ENCODE data around the gene PTGES2.
A peak's percentile ranks its signal among the peaks of the same experiment; 100 is the strongest.

PTGES2 gene

DNA sequence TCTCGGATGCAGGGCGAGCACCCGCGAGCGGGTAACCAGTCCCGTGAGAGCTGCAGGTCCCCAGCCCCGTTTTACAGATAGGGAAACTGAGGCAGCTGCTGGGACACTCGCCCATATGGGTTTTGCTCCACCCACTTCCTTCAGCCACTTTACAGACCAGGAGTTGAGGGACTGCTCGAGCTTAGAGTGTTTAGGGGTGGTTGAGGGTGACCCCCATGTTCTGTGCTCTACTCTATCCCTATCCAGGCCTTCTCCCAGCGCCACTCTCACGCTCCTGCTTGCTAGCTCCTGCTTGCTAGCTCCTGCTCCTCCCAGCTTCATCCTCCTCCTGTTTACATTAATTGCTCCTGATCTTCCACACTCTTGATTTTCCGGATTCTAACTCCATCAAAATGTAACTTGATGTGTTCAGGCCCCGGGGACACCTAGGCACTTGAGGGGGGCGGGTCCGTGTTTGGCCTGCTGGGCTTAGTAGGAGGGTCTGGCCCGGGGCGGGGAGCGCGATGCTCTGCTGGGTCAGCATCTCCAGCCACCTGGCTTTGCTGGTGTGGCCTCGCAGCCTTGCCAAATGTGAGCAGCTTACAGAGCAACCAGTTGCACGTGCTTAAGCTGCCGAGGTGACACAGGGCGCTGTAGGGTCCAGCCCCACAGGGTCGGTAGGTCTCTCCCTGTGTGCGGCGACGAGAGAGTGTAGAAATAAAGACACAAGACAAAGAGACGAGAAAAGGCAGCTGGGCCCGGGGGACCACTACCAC, 1.5 kb upstream of the PTGES2 start:
- no peak for TF ChIP-seq Cebpa-rat (IDR thresholded peaks at IDR 0.05)
- Histone ChIP-seq H3K36me3 (peaks cover 7 to 9% (median 8%) of the 10 kb centered on the region in 11 experiments), H3K4me3 (peak overlapping the region; percentile 78 to 99 (median 94)), H3K4me2 (peak overlapping the region; percentile 85 to 100 (median 96)), H4K20me1 (peaks cover 19 to 28% (median 23%) of the 10 kb centered on the region in 11 experiments; a peak in 20 of 22 replicates), H3K9ac (peak overlapping the region; percentile 88 to 96 (median 93)), H3K27ac (peak overlapping the region; percentile 90 to 98 (median 96); a peak in 20 of 22 replicates), H3K4me1 (peaks cover 34 to 41% (median 35%) of the 10 kb centered on the region in 10 experiments), H3K27me3 (peaks cover 26 to 35% (median 31%) of the 10 kb centered on the region in 11 experiments), H3K9me3 (replicated peaks in 1 of 11) (peaks cover 0 to 9% (median 0%) of the 10 kb centered on the region in 11 experiments; a peak in 4 of 22 replicates)

DNA sequence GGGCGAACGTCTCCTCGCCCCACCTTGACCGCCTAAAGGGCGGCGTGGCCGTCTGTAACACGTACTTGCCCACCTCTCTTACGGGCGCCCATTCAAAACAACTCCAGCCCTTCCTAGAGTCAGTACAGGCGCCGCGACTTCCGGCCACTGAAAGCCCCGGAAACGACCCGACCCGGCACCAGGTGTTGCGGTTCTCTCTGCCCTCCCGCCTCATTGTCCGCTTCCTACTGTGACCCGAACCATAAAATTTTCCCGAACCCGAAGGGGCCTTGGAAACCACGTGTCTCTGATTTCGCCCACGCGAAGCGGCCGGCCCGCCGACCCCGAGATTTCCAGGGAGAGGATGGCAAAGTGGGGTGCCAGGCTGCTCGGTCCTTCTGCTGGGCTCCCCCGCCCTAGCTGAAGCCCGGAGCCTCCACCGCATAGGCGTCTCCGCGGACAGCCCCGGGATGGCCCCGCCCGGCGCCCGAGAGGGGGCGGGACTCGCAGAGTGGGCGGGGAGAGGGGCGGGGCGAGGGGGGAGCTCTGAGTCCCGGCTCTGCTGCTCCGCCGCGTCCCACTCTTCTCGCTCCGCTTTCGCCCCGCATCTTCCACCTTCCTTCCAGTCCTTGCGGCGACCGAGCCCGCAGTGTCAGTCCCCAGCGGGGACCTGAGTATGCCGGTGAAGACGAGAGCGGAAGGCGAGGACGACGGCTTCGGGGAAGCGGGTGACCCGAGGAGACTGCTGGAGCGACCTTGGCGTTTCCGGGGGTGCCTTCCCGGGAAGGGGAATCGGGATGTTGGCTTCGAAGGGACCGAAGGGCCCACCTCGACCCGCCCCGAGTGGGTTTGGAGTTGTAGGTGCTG, 684 bp upstream of the PTGES2 start:
- Histone ChIP-seq H3K9me3 (replicated peaks in 1 of 11) (peaks cover 0 to 9% (median 0%) of the 10 kb centered on the region in 11 experiments; a peak in 3 of 22 replicates), H4K20me1 (peaks cover 19 to 36% (median 31%) of the 10 kb centered on the region in 11 experiments; a peak in 20 of 22 replicates), H3K4me1 (peaks cover 34 to 41% (median 36%) of the 10 kb centered on the region in 10 experiments), H3K27ac (peak overlapping the region; percentile 90 to 98 (median 96)), H3K4me3 (peak overlapping the region; percentile 78 to 99 (median 94)), H3K9ac (peak overlapping the region; percentile 88 to 96 (median 93)), H3K36me3 (peaks cover 15 to 17% (median 16%) of the 10 kb centered on the region in 11 experiments), H3K4me2 (peak overlapping the region; percentile 85 to 100 (median 96)), H3K27me3 (peaks cover 18 to 27% (median 23%) of the 10 kb centered on the region in 11 experiments)
- TF ChIP-seq Cebpa-rat (IDR thresholded peaks at IDR 0.05): no peak

- H3K27ac ChIP-seq: peak overlapping the region in 10 of 11 experiments; percentile 22 to 98 (median 94); a peak in 17 of 22 replicates
- peak overlapping the region; percentile 78 to 99 (median 94) for H3K4me3 ChIP-seq
- peaks cover 24 to 61% (median 52%) of the 10 kb centered on the region in 11 experiments; a peak in 21 of 22 replicates for H4K20me1 ChIP-seq
- H3K9me3 ChIP-seq (replicated peaks in 1 of 11): peaks cover 0 to 9% (median 0%) of the 10 kb centered on the region in 11 experiments; a peak in 3 of 22 replicates
- H3K9ac ChIP-seq: peak overlapping the region; percentile 88 to 96 (median 93); a peak in 21 of 22 replicates
- peaks cover 40 to 65% (median 56%) of the 10 kb centered on the region in 10 experiments for H3K4me1 ChIP-seq
- no peak for TF ChIP-seq Cebpa-rat (IDR thresholded peaks at IDR 0.05)
- H3K27me3 ChIP-seq: peaks cover 0 to 2% (median 0%) of the 10 kb centered on the region in 11 experiments; a peak in 3 of 22 replicates
- peak overlapping the region; percentile 85 to 100 (median 91) for H3K4me2 ChIP-seq
- peaks cover 38 to 42% (median 40%) of the 10 kb centered on the region in 11 experiments for H3K36me3 ChIP-seq
These were observed 1.8 kb downstream of the PTGES2 start for GRCh38 chr9:128125580-128126354.

- Histone ChIP-seq H3K27ac (peak overlapping the region in 7 of 11 experiments; percentile 22 to 98 (median 95); a peak in 8 of 22 replicates), H3K27me3 (no peaks in the 10 kb centered on the region), H3K9me3 (replicated peaks in 1 of 11) (peaks cover 0 to 9% (median 0%) of the 10 kb centered on the region in 11 experiments; a peak in 3 of 22 replicates), H3K4me1 (peaks cover 40 to 68% (median 56%) of the 10 kb centered on the region in 10 experiments), H3K4me2 (peak overlapping the region; percentile 85 to 100 (median 91)), H3K36me3 (peaks cover 45 to 49% (median 47%) of the 10 kb centered on the region in 11 experiments), H4K20me1 (peaks cover 24 to 67% (median 60%) of the 10 kb centered on the region in 11 experiments; a peak in 21 of 22 replicates), H3K4me3 (peak overlapping the region in 9 of 10 experiments; percentile 78 to 99 (median 93); a peak in 13 of 20 replicates), H3K9ac (peak overlapping the region in 9 of 11 experiments; percentile 90 to 96 (median 95); a peak in 14 of 22 replicates)
- TF ChIP-seq Cebpa-rat (IDR thresholded peaks at IDR 0.05): no peak
These were observed 2.5 kb downstream of the PTGES2 start for GRCh38 chr9:128124873-128125579.

DNA sequence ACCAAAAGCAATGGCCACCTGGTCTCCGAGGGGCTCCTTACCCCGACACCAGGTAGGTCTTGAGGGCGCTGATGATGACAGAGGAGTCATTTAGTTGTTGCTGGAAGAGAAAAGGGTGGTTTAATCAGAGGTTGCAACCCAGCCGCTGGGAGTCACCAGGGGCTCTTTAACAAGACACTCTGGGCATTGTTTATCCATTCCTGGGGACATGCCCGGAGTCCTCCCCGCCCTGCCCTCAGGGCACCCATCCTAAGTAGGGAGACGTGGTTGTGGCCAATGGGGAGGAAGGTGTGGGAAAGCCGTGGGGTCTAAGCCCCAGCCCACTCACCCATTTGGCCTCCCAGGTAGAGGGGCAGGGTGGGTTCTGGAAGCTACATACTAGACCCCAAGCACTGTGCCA, 3.1 kb downstream of the PTGES2 start:
- H3K27me3 ChIP-seq: no peaks in the 10 kb centered on the region
- no peak overlapping the region for H3K9ac ChIP-seq
- no peak overlapping the region for H3K4me3 ChIP-seq
- no peak overlapping the region for H3K27ac ChIP-seq
- H3K9me3 ChIP-seq (replicated peaks in 1 of 11): peaks cover 0 to 7% (median 0%) of the 10 kb centered on the region in 11 experiments; a peak in 3 of 22 replicates
- peaks cover 40 to 73% (median 60%) of the 10 kb centered on the region in 10 experiments for H3K4me1 ChIP-seq
- peaks cover 24 to 72% (median 63%) of the 10 kb centered on the region in 11 experiments; a peak in 21 of 22 replicates for H4K20me1 ChIP-seq
- no peak for TF ChIP-seq Cebpa-rat (IDR thresholded peaks at IDR 0.05)
- peak overlapping the region in 10 of 11 experiments; percentile 9 to 100 (median 91); a peak in 15 of 22 replicates for H3K4me2 ChIP-seq
- peaks cover 47 to 53% (median 50%) of the 10 kb centered on the region in 11 experiments for H3K36me3 ChIP-seq

DNA sequence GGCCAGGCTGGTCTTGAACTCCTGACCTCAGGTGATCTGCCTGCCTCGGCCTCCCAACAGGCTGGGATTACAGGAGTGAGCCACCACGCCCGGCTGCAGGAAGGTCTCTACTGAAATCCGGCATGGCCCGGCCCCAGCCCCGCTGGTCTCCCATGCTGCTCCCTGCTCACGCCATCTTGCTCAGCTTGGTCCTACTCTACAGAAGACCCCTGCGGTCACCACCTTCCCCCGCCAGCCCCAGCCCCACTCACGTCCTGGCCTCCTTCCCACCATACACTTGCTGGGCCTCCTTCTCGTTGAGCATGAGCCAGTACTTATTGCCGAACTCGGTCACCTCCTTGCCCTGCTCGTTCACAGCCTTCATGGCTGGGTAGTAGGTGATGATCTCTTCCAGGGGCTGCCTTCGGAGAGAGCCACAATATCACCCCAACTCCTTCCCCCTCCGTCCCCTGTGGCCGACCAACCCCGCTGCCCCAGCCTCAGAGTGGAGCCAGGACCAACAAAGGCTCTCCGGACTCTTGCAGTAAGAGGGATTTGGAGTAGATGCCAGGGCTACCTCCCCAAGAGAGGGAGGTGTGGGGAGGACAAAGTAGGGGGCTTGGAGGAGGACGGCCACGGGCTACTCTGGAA, 4.0 kb downstream of the PTGES2 start:
- H3K27me3 ChIP-seq: no peaks in the 10 kb centered on the region
- H3K36me3 ChIP-seq: peaks cover 47 to 53% (median 50%) of the 10 kb centered on the region in 11 experiments
- peak overlapping the region in 2 of 11 experiments; percentile 71 to 84; a peak in 2 of 22 replicates for H3K4me2 ChIP-seq
- H3K4me1 ChIP-seq: peaks cover 32 to 72% (median 59%) of the 10 kb centered on the region in 10 experiments
- no peaks in the 10 kb centered on the region for H3K9me3 ChIP-seq (replicated peaks in 1 of 11)
- no peak overlapping the region for H3K4me3 ChIP-seq
- TF ChIP-seq Cebpa-rat (IDR thresholded peaks at IDR 0.05): no peak
- no peak overlapping the region for H3K27ac ChIP-seq
- H3K9ac ChIP-seq: no peak overlapping the region
- peaks cover 24 to 80% (median 68%) of the 10 kb centered on the region in 11 experiments; a peak in 21 of 22 replicates for H4K20me1 ChIP-seq

DNA sequence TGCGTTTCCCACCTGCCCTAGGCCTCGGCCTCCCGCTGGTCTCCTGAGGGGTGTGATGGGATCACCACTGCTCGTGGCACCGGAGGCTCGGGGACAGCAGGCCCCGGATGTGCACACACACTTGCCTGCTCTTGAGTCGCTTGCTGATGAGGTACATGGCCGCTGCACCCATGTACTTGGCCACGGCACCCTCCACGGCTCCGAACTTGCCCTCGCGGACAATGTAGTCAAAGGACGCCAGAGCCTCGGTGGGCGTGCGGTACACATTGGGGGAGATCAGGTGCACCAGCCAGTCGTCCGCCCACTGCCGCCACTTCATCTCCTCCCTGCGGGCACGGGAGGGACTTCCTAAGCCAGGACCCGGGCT, 4.7 kb downstream of the PTGES2 start:
- peaks cover 47 to 53% (median 50%) of the 10 kb centered on the region in 11 experiments for H3K36me3 ChIP-seq
- TF ChIP-seq Cebpa-rat (IDR thresholded peaks at IDR 0.05): no peak
- peaks cover 36 to 77% (median 65%) of the 10 kb centered on the region in 10 experiments for H3K4me1 ChIP-seq
- no peaks in the 10 kb centered on the region for H3K27me3 ChIP-seq
- no peaks in the 10 kb centered on the region for H3K9me3 ChIP-seq (replicated peaks in 1 of 11)
- H4K20me1 ChIP-seq: peaks cover 24 to 87% (median 68%) of the 10 kb centered on the region in 11 experiments; a peak in 21 of 22 replicates
- peak overlapping the region in 5 of 11 experiments; percentile 22 to 50 (median 47); a peak in 6 of 22 replicates for H3K27ac ChIP-seq
- peak overlapping the region in 10 of 11 experiments; percentile 5 to 64 (median 42); a peak in 12 of 22 replicates for H3K9ac ChIP-seq
- H3K4me2 ChIP-seq: peak overlapping the region; percentile 18 to 84 (median 69)
- no peak overlapping the region for H3K4me3 ChIP-seq
